Measurements from ENCODE around the gene RBBP4.
"Not testable (repeated sequence)": the region's sequence is repeated elsewhere in the genome, so short reads cannot be mapped to it uniquely, and the experiment has no call there.

Gene RBBP4

DNA sequence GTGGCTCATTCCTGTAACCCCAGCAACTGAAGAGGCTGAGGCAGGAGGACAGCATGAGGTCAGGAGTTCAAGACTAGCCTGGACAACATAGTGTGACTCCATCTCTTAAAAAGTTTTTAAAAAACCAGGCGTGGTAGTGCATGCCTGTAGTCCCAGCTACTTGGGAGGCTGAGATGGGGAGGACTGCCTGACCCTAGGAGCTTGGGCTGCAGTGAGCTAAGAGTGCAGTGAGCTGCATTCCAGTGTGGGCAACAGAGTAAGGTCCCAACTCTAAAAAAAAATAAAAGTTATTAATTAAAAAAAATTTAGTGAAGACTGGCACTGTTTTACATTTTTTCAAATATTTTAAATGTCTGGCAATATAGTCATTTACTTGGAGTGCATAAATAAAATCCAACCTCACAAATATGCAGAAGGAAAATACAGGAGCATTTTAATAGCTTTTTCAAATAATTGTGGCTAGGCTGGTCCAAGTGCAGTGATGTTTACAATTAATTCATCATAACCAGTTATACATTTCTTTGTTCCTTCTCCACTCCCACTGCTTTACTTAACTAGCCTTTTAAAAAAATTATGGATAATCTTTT lies 11.4 kb upstream of the RBBP4 start:
- DNase-seq (ENCODE audit: low read depth in 2 of 2) = no peak

DNA sequence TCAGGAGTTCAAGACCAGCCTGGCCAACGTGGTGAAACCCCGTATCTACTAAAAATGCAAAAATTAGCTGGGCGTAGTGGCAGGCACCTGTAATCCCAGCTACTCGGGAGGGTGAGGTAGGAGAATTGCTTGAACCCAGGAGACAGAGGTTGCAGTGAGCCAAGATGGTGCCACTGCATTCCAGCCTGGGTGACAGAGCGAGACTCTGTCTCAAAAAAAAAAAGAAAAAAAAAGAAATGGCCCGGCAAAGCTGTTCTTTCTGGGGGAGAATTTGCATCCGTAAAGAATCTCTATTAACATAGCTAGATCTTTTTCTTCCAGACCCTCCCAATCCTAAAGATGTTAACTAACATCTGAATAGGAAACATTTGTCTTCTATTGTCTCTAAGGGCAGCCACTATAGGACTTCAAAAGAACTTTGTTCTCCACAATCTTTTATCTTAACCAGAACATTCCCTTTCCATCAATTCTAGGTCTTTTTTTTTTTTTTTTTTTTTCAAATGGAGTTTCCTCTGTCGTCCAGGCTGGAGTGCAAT lies 8.6 kb upstream of the RBBP4 start:
- DNase-seq (ENCODE audit: low read depth in 2 of 2) = not testable (repeated sequence)

DNA sequence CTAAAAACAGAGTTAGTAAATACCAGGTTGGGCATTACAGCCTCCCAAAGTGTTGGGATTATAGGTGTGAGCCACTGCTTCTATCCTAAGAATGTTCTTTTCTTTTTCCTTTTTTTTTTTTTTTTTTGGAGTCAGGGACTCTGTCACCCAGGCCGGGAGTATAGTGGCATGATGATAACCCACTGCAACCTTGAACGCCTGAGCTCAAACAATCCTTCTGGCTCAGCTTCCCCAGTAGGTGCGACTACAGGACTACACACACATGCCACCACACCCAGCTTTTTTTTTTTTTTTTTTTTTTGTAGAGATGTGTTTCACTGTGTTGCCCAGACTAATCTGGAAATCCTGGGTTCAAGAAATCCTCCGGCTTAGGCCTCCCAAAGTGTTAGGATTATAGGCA lies 6.6 kb upstream of the RBBP4 start:
- no peak for DNase-seq (ENCODE audit: low read depth in 2 of 2)

DNA sequence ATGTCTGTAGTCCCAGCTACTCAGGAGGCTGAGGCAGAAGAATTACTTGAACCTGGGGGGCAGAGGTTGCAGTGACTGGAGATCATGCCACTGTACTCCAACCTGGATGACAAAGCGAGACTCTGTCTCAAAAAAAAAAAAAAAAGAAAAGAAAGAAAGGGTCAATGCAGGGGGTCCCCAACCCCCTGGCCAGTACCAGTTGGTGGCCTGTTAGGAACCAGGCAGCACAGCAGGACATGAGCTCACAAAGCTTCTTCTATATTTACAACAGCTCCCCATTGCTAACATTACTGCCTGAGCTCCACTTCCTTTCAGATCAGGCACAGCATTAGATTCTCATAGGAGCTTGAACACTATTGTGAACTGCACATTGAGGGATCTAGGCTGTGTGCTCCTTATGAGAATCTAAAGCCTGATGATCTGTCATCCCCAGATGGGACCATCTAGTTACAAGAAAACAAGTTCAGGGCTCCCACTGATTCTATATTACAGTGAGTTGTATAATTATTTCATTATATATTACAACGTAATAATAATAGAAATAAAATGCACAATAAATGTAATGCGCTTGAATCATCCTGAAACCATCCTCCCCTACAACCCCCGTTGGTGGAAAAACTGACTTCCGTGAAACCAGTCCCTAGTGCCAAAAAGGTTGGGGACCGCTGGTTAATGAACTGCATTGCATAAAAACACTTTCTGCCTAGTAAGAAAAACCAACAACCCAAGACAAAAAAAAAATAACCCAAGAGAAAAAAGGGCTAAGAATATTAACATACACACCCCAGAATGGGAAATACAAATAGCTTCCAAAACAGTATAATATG lies 3.5 kb upstream of the RBBP4 start:
- DNase-seq (ENCODE audit: low read depth in 2 of 2) = no peak

DNA sequence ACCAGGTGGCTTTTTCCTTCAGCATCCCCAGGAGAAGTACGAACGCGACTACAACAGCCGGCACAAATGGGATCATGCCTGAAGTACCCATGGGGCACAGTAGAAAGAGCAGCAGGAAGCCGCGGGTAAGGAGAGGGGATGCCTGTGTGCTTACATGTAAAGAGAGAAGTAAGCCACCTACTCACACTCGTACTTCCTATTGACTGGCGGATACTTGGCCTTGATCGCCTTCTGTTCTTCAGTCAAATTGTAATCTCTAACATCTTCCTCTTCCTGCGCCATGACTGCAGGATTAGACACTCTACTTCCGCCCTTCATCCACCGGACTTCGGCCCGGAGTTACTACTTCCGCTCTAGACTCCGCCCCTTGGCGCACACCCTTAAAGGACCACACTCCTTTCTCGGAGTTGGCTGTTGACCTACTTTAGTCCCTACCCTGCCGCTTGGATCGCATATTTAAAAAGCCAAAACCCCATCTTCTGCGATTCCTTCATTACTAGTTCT lies 708 bp upstream of the RBBP4 start, which contains the start of gene ZBTB8OS:
TSS of gene ZBTB8OS (minus strand) at position 303 of the 504 bp plus-strand sequence. CDS start at position 282, 21 bp downstream.
- DNase-seq (ENCODE audit: low read depth in 2 of 2) = peak; percentile 70 to 75

DNA sequence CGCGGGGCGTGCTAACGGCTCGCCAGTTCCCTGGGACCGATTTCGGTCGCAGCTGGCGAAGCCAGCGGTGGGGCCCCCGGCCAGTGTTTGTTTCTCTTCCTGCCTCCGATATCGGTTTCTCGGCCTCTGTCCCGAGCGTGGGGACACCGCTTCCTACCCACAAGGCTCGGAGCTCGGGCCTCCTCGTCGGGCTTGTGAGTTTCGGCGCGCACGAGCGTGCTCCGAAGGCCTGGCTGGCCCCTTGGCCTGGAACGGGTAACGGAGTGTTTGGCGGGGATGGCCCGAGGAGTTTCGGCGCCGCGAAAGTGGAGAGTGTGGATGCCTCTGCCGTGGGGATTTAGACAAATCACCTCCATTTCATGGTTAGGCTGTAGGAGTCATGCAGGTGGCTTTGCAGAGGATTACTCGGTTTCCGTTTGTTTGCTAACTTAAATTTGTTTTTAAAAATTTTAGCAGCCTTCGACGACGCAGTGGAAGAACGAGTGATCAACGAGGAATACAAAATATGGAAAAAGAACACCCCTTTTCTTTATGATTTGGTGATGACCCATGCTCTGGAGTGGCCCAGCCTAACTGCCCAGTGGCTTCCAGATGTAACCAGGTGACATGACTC lies 559 bp downstream of the RBBP4 start:
- DNase-seq (ENCODE audit: low read depth in 2 of 2) = no peak

DNA sequence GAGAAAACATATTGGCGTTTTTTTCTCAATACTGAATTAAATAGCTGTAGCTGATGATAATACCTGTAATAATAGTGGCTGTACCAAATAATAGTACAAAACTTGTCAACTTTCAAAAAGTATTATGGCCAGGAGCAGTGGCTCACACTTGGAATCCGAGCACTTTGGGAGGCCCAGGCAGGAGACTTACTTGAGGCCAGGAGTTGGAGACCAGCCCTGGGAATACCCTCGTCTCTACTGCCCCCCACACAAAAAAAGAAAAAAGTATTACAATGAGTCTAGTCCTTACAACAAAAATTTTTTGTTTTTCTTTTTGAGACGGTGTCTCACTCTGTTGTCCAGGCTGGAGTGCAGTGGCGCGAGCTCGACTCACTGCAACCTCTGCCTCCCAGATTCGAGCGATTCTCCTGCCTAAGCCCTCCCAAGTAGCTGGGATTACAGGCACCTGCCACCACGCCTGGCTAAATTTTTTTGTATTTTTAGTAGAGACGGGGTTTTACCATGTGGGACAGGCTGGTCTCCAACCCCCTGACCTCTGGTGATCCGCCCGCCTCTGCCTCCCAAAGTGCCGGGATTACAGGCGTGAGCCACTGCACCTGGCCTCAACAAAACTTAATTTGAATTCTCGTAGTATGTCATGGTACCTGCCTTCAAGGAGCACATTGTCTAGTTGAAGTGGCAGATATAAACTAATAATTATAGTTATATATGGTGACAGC lies 1.4 kb downstream of the RBBP4 start:
- no peak for DNase-seq (ENCODE audit: low read depth in 2 of 2)

DNA sequence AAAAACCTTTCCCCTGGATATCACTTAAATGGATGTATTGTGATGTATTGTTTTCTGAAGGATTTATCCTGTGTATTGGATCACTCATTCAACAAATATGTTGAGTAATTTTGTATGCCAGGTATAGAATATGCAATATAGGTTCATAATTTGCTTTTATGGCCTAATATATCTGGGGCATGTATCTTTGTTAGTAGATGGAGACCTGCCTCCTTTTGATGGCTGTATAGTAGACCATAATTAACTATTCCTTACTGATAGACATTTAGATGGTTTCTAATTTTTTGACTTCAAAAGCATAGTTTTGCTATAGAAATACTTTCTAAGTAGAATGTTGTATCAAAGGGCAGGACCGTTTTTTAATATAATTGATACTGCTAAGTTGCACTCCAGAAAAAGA lies 8.6 kb downstream of the RBBP4 start:
- DNase-seq (ENCODE audit: low read depth in 2 of 2) = no peak

DNA sequence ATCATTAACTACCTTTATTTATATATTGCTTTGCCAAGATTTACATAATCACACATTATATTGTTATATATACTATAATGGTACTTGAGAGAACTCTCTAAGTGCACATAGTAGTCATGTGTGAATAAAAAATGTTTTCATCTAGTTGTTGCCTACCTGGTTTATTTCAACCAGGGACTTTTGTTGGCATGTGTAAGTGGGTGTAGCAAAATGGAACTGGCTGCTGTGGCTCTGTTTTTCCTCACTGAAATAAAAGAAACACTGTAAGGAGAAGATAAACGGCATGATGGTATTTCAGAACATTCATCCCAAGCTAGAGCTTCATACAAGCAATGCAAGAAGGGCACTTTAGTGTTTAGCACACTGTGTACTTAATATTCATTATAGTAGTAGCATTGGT lies 14.9 kb downstream of the RBBP4 start:
- no peak for DNase-seq (ENCODE audit: low read depth in 2 of 2)

DNA sequence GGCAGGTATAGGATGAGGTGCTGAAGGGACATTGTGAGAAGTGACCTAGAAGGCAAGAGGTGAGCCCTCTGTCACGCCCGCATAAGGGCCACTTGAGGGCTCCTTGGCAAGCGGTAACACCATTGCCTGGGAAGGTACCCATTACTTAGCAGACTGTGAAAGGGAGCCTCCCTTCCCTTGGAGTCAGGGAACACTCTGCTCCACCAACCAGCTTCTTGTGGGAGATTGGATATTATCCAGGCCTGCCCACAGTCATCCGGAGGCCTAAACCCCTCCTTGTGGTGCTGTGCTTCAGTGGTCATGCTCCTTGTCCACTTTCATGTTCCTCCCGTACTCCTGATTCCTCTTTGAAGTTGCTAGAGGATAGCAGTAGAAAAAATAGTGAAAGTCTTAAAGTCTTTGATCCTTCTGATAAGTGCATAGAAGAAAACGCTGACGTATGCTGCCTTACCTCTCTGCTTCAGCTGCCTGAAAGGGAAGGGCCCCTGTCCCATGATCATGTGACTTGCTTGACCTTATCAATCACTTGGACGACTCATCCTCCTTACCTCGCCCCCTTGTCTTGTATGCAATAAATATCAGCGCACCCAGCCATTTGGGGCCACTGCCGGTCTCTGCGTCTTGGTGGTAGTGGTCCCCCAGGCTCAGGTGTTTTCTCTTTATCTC lies 16.0 kb downstream of the RBBP4 start:
- DNase-seq (ENCODE audit: low read depth in 2 of 2) = no peak

DNA sequence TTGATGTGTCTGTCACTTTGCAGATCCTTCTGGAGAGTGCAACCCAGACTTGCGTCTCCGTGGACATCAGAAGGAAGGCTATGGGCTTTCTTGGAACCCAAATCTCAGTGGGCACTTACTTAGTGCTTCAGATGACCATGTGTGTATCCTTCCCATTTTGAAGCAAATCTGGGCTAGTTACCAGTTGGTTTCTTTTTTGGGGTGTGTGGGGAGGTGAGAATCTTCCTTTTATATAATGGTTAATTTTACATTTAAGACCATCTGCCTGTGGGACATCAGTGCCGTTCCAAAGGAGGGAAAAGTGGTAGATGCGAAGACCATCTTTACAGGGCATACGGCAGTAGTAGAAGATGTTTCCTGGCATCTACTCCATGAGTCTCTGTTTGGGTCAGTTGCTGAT lies 17.7 kb downstream of the RBBP4 start:
- not testable (repeated sequence) for DNase-seq (ENCODE audit: low read depth in 2 of 2)

DNA sequence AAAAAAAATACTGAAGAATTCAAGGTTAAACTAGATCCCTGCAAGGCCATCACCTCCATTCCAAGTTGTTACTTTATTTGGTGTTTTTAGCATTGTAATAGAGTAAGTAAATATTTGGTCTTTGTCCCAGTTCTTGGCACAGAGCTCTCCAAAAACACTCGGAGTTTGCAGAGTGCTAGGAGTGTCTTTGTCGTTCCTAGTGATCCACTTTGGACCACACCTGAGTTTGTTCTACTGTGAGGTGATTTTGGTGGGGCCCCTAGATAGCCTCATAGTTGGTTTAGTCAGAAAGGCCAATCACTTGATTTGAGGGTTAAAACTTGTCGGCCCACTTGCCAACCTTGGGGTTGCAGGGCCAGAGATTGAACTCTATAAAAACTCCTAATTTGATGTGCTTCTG lies 25.9 kb downstream of the RBBP4 start:
- DNase-seq (ENCODE audit: low read depth in 2 of 2) = no peak

DNA sequence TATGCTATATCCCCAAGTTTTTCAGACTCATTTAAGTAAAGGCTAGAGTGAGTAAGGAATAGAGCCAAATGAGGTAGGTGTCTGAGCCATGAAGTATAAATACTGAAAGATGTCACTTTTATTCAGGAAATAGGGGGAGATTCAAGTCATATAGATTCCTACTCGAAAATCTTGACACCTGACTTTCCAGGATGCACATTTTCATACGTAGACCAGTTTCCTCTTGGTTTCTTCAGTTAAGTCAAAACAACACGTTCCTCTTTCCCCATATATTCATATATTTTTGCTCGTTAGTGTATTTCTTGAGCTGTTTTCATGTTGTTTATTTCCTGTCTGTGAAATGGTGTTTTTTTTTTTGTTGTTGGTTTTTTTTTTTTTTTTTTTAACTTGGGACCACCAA lies 29.0 kb downstream of the RBBP4 start:
- DNase-seq (ENCODE audit: low read depth in 2 of 2) = not testable (repeated sequence)

DNA sequence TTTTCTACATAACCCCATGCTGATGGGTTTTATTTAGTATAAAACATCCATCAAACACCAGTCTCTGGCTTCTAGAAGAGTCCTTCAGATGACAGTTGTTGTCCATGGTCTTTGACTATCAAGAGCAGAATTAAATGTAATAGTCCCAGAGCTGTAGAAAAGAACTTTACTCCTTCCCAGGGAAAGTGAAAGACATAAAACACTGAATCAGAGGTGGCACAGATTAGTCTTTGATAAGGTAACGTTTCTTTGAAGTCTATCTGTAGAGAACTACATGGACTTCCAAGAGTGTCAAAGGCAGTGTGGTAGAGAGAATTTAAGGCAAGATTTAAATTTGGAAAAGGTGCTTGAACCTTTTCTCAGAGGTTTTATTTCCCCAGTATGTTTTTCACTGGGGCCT lies 29.6 kb downstream of the RBBP4 start:
- DNase-seq (ENCODE audit: low read depth in 2 of 2) = no peak

DNA sequence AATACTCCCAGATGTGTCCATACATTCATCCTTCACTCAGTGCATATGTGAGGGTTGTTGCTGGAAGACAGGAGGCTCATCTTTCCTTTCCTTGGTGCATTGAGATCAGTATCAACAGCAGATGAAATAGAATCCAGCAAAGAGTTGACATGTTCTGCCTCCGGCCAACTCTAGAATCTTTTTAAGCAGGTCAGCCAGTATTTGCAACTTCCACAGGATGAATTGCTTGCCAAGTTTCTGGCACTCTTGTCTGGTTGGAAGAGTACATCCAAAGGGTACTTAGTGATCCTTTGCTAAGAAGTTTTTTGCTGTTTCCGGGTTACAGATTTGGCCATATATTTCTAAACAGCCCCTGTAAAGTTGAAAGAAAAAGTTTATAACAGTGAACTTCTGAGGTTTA lies 30.5 kb downstream of the RBBP4 start:
- no peak for DNase-seq (ENCODE audit: low read depth in 2 of 2)

DNA sequence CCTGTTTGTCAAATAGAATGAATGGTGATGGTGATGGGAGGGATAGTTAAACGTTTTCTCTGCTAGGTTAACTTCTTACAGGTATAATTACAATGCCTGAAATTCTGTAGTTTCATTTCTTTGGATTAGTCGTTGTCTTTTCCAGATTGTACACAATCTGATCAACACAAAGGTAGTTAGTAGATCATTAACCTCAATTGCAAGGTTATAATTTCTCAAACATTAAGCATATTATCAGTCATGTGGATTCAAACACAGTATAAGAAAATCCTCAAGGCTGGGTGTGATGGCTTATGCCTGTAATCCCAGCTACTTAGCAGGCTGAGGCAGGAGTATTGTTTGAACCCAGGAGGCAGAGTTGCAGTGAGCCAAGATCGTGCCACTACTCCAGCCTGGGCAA lies 31.0 kb downstream of the RBBP4 start:
- no peak for DNase-seq (ENCODE audit: low read depth in 2 of 2)

DNA sequence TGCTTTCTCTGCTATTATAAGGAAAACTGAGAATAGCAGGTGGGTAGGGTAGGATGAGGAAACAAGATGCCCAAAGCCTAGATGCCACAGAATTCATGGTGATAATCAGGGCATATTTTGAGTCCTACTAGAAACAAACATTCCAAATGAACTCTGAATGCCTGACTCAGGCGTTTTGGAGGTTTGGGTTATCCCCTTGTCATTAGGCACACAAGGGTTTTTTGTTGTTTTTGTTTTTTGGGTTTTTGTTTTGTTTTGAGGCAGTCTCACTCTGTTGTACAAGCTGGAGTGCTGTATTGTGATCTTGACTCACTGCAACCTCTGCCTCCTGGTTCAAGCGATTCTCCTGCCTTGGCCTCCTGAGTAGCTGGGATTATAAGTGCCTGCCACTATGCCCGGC lies 32.4 kb downstream of the RBBP4 start:
- no peak for DNase-seq (ENCODE audit: low read depth in 2 of 2)

DNA sequence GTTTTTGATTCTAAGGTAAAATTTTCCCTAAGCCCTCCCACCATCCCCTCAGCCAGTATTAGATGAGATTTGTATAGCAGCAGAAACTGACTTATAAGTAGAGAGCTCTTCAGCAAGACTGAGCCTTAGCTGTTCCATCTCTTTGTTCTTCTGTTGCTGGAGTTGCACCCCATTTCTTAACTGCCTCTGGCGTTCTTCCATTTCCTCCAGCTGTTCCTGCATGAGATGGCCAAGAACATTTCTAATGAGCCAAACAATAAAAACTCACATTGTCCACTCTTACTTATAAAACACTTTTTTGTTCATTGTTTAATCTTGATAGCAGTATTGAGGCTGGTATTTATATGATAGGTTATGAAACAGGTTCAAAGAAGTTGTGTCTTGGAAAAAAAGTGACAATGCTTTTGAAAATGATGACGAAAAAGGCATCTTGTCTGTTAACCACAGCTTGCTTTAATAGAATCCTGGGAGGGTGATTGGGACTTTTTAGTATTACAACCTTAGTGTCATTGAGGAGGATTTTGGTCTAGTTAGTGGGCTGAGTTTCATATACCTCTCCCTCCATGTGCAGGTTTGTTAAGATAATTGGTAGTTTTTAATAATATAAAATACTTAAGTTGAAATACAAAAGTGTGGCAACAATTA lies 33.3 kb downstream of the RBBP4 start:
- DNase-seq (ENCODE audit: low read depth in 2 of 2) = no peak

DNA sequence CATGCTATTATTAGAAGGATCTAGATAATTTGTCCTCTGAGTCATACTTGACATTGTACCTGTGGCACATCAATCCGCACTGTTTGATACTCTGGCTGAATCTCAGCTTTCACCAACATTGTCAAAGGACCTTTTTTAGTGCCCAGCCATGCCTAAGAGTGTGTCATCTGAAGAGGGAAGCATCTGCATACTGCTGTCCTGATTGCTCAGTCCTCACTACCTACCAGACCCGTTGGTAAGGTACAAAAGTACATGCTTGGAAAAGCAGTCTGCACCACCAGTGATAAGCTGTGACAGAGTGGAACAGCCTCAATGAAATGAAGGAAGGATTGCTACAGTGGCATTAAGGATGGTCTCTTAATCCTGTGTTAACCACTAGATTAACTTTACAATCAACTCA lies 34.5 kb downstream of the RBBP4 start:
- DNase-seq (ENCODE audit: low read depth in 2 of 2) = no peak

DNA sequence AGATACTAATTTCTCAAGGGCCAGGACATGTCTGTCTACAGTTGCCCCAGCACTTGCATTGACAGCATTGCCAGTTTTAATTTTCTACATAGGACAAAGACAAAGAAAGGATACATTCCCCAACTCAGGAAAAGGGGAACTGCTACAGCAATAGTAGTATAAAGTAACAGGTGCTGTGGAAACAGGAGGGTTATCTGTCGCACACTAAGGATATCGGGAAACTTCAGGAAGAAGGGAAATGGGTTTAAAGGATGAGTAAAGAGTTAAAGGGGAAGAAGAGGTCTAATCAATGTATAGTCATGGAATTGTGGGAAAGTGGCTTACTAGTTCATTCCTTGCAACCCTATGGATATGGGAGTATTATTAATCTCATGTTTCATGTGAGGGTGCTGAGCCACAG lies 35.4 kb downstream of the RBBP4 start:
- no peak for DNase-seq (ENCODE audit: low read depth in 2 of 2)
